ENCODE measurements around the gene TPX2. TPM values are rescaled to one million over a fixed set of nuclear protein-coding genes. Genes with fewer than 3 reads are reported as not detected.
A peak's percentile ranks its signal among the peaks of the same experiment; 100 is the strongest.

TPX2 gene
- total RNA-seq, 6 experiments from 2014 or later: 0.56 to 8.3 (median 2.8) TPM

DNA sequence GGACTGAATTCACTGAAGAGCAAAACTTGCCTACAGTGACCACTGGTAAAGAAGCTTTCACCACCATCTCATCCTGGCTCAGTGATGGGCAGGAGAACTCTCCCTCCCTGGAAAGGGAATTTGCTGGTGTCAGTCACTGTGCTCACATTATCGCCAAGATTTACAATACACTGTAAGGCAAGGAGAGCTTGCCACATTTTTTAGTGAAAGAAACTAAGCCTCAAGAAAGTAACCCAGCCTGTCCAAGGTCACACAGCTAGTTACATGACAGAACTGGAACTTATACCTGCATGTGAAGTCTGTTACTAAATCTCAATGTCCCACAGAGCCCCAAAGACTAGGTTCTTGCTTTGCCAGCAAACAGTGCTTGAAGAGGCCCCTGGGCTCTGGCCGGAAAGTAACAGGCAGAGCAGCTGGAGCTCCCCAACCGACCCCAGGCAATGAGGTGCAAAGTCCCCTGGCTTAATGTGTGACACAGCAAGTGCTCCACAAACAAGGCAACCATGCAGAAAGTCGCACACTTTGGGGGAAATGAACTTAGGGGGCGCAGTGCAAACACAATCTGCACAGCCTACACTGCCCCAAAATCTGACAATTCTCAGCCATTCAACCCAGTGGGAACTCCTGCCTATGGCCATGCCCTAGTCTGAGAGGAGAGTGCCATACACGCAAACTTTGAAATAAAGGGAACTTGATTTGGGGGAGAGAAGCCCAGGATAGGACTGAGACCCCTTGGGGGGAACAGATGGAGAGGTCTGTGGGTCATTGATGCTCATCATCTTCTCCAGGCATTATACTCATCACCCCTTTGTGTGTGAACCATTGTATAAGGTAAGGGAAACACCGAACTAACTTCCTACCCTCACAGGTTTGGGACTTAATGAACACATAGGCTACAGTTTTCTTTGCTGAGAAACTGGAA lies 18.3 kb upstream of the TPX2 start:
- ATAC-seq: peak in 1 of 4 donors; percentile 33
- TF ChIP-seq, protein P1, sequence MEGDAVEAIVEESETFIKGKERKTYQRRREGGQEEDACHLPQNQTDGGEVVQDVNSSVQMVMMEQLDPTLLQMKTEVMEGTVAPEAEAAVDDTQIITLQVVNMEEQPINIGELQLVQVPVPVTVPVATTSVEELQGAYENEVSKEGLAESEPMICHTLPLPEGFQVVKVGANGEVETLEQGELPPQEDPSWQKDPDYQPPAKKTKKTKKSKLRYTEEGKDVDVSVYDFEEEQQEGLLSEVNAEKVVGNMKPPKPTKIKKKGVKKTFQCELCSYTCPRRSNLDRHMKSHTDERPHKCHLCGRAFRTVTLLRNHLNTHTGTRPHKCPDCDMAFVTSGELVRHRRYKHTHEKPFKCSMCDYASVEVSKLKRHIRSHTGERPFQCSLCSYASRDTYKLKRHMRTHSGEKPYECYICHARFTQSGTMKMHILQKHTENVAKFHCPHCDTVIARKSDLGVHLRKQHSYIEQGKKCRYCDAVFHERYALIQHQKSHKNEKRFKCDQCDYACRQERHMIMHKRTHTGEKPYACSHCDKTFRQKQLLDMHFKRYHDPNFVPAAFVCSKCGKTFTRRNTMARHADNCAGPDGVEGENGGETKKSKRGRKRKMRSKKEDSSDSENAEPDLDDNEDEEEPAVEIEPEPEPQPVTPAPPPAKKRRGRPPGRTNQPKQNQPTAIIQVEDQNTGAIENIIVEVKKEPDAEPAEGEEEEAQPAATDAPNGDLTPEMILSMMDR (IDR thresholded peaks at IDR 0.05): no peak
- peak; percentile 45 for TF ChIP-seq POLR2A (IDR thresholded peaks at IDR 0.05)
- Histone ChIP-seq H3K27ac (peak overlapping the region; percentile 97 to 98 (median 97)), H3K9me3 (no peaks in the 10 kb centered on the region), H3K36me3 (no peaks in the 10 kb centered on the region), H3K27me3 (no peaks in the 10 kb centered on the region), H3K4me1 (peaks cover 0 to 44% (median 19%) of the 10 kb centered on the region in 4 donors), H3K4me3 (peak overlapping the region; percentile 90 to 97 (median 95))
- peak in 2 of 3 donors; percentile 65 to 71 for DNase-seq
- intact Hi-C loops (cut with DNase I): loop anchor here (5.0 kb wide), 1 partner anchor 58 kb away; no protein-coding TSS in a partner anchor
- 2% methylated on average over 7 of the region's 7 CpGs for WGBS (ENCODE audit: insufficient coverage, low coverage, low lambda C conversion rate, missing lambda C conversion rate)

DNA sequence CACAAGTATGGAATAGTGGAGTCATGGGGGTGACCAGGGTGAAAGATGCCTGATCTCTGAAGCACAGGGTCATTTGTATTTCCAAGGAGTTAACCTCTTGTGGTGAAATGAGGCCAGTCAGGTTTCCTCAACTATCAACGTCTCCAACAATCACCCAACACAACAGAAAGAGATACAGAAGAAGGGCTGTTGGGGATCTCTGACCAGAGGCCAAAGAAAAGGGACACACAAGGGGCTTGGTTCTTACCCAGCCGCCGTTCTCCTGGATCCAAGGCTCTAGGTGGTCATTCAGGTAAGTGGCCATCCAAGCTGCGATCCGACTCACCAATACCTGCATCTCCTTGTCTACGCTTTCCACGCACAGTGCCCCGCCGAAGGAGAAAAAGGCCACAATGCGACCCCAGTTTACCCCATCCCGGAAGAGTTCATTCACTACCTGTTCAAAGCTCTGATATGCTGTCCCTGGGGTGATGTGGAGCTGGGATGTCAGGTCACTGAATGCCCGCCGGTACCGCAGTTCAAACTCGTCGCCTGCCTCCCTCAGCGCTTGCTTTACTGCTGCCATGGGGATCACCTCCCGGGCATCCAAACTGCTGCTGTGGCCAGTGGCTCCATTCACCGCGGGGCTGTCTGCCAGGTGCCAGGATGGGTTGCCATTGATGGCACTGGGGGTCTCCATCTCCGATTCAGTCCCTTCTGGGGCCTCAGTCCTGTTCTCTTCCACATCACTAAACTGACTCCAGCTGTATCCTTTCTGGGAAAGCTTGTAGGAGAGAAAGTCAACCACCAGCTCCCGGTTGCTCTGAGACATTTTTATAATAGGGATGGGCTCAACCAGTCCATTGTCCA lies 17.5 kb upstream of the TPX2 start:
- no peak for ATAC-seq
- WGBS (ENCODE audit: insufficient coverage, low coverage, low lambda C conversion rate, missing lambda C conversion rate): 5% methylated on average over 15 of the region's 22 CpGs
- intact Hi-C loops (cut with DNase I): loop anchor here (5.0 kb wide), 1 partner anchor 59 kb away; no protein-coding TSS in a partner anchor
- Histone ChIP-seq H3K27me3 (no peaks in the 10 kb centered on the region), H3K4me3 (peak overlapping the region; percentile 90 to 97 (median 95)), H3K4me1 (peaks cover 0 to 44% (median 16%) of the 10 kb centered on the region in 4 donors), H3K9me3 (no peaks in the 10 kb centered on the region), H3K36me3 (no peaks in the 10 kb centered on the region), H3K27ac (peak overlapping the region; percentile 97 to 98 (median 97))
- TF ChIP-seq POLR2A (IDR thresholded peaks at IDR 0.05): peak; percentile 20
- TF ChIP-seq, protein P1 (IDR thresholded peaks at IDR 0.05): no peak
- peak in 2 of 3 donors; percentile 60 to 68 for DNase-seq

DNA sequence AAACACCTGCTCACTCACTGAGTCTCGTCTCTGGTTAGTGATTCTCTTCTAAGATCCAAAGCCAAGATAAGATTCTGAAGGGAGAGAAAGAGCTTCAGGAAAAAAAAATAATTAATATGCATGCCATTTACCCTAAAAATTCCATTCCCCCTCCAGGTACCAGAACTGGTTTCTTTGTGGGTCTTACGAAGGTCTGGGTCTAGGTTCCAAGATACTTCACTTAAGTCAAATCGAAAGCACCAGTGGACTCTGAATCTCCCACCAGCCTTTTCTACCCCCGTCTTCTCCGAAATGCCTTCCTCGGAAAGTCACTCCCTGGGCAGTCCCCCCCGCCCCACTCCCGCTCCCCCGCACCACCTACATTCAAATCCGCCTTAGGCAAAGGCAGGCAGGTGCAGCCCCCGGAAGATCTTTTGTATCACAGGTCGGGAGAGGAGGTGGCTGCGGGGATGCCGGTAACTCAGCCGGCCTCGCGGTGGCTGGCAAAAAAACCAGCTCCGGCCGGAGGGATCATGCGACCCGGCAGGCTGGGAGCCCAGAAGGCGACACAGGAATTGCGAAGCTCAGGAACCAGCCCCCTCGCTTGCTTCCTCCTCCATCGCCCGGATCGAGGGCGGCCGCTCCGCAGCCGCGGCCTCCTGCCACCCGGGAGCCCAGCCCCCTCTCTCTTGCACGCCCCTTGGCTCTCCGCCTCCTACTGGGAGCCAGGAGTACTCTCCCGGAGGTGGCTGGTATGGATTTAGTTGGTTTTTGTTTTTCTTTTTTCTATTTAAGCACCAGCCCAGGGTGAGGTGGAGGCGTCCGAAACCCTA lies 16.6 kb upstream of the TPX2 start, which contains the start of gene BCL2L1:
BCL2L1 (minus strand) TSS at position 612 of the 812 bp plus-strand sequence. CDS start 650 bp downstream, outside the sequence.
- Histone ChIP-seq H3K36me3 (no peaks in the 10 kb centered on the region), H3K4me1 (peaks cover 0 to 37% (median 16%) of the 10 kb centered on the region in 4 donors), H3K27ac (peak within 1 kb of the TSS; percentile 97 to 98 (median 97)), H3K27me3 (no peaks in the 10 kb centered on the region), H3K4me3 (peak within 1 kb of the TSS; percentile 90 to 97 (median 95)), H3K9me3 (no peaks in the 10 kb centered on the region)
- intact Hi-C loops (cut with DNase I): loop anchor here (5.0 kb wide), 1 partner anchor 60 kb away; no protein-coding TSS in a partner anchor
- 0% methylated on average over 22 of the region's 38 CpGs for WGBS (ENCODE audit: insufficient coverage, low coverage, low lambda C conversion rate, missing lambda C conversion rate)
- TF ChIP-seq, protein P1 (IDR thresholded peaks at IDR 0.05): peak; percentile 47 to 84 (median 55)
- TF ChIP-seq POLR2A (IDR thresholded peaks at IDR 0.05): peak; percentile 90
- peak; percentile 68 to 75 (median 72) for ATAC-seq
- DNase-seq: peak; percentile 90 to 92 (median 91)

DNA sequence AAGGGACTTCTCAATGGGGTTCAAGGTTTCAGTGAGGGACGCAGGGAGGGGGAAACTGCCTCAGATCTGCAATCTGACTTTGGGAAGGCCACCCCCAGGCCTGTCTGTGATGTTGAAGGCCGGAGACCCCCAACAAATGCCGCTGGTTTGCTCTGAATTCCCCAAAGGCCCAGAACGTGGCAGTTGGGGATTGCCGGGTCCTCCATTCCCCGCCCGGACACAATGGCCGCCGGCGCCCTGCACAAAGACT lies 16.1 kb upstream of the TPX2 start:
- 0% methylated on average over 3 of the region's 10 CpGs for WGBS (ENCODE audit: insufficient coverage, low coverage, low lambda C conversion rate, missing lambda C conversion rate)
- DNase-seq: no peak
- intact Hi-C loops (cut with DNase I): loop anchor here (5.0 kb wide), 1 partner anchor 61 kb away; no protein-coding TSS in a partner anchor
- Histone ChIP-seq H3K9me3 (no peaks in the 10 kb centered on the region), H3K36me3 (no peaks in the 10 kb centered on the region), H3K27ac (peak overlapping the region; percentile 97 to 98 (median 97)), H3K4me1 (peaks cover 0 to 32% (median 12%) of the 10 kb centered on the region in 4 donors), H3K4me3 (peak overlapping the region; percentile 90 to 97 (median 95)), H3K27me3 (no peaks in the 10 kb centered on the region)
- TF ChIP-seq, protein P1 (IDR thresholded peaks at IDR 0.05): no peak
- no peak for TF ChIP-seq POLR2A (IDR thresholded peaks at IDR 0.05)
- ATAC-seq: no peak
